Inflammatory macrophage treated with lipopolysaccharide for 1 hour (primary cell): ENCODE measurements around the gene PTGER1.
A peak's percentile ranks its signal among the peaks of the same experiment; 100 is the strongest.

Experiments
- DNase-seq, 2 donors: peaks; one replicate each; pipeline ENCODE4 v3.0.0-alpha.2; 2020 to 2022

The PTGER1 gene

GRCh38 chr19:14439014-14439413 is 36.1 kb downstream of the PTGER1 start:
- no peak for DNase-seq

GRCh38 chr19:14437578-14438140 is 37.5 kb downstream of the PTGER1 start:
- DNase-seq, result no peak

- no peak for DNase-seq
Observed at GRCh38 chr19:14435320-14436050, 39.7 kb downstream of the PTGER1 start.

GRCh38 chr19:14434543-14435319 is 40.4 kb downstream of the PTGER1 start:
- peak; percentile 54 to 58 for DNase-seq

GRCh38 chr19:14433554-14434501 is 41.3 kb downstream of the PTGER1 start:
- DNase-seq, result no peak

GRCh38 chr19:14432791-14433553 is 42.2 kb downstream of the PTGER1 start, which contains the start of gene PKN1:
Gene PKN1, plus strand, starts transcription at chr19:14433306. Its CDS starts 216 bp downstream, at chr19:14433522.
- DNase-seq, result no peak

- no peak for DNase-seq
Observed at GRCh38 chr19:14430712-14431111, 44.4 kb downstream of the PTGER1 start.

- no peak for DNase-seq
Observed at GRCh38 chr19:14428882-14429416, 46.2 kb downstream of the PTGER1 start.

- no peak for DNase-seq
Observed at GRCh38 chr19:14427461-14427860, 47.7 kb downstream of the PTGER1 start.

- DNase-seq, result no peak
Observed at GRCh38 chr19:14425696-14426138, 49.4 kb downstream of the PTGER1 start.
